ENCODE data around the gene INSC. TPM values are rescaled to one million over a fixed set of nuclear protein-coding genes. Genes with fewer than 3 reads are reported as not detected.

Gene INSC
- total RNA-seq, 1 donor from 2014 or later = 0.53 TPM

DNA sequence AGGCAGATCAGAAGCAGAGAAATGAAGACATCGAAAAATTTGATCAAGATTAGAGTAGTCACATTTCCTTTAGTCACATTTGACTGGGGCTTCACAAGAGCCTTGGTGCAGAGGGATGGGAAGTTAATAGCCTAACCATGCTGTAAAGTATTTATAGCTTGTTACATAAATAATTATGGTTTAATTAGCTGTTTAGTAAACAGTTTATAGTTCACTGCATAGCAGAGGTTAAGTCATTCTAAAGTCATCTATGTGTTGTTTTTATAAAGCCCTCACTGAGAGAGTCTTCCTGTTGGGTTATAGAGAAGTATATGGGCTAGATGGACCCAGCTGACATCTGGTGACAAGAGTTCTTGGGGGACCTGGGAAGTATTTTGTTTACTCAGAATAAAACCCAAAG is 47.1 kb downstream of the INSC start:
- no peak for DNase-seq (ENCODE audit: low read depth)
- TF ChIP-seq, protein P1, sequence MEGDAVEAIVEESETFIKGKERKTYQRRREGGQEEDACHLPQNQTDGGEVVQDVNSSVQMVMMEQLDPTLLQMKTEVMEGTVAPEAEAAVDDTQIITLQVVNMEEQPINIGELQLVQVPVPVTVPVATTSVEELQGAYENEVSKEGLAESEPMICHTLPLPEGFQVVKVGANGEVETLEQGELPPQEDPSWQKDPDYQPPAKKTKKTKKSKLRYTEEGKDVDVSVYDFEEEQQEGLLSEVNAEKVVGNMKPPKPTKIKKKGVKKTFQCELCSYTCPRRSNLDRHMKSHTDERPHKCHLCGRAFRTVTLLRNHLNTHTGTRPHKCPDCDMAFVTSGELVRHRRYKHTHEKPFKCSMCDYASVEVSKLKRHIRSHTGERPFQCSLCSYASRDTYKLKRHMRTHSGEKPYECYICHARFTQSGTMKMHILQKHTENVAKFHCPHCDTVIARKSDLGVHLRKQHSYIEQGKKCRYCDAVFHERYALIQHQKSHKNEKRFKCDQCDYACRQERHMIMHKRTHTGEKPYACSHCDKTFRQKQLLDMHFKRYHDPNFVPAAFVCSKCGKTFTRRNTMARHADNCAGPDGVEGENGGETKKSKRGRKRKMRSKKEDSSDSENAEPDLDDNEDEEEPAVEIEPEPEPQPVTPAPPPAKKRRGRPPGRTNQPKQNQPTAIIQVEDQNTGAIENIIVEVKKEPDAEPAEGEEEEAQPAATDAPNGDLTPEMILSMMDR (IDR thresholded peaks at IDR 0.05; ENCODE audit: insufficient read depth, low read length, severe bottlenecking) = no peak
- H3K4me3 ChIP-seq (ENCODE audit: low read depth, low read length) = no peak overlapping the region
- H3K27me3 ChIP-seq (ENCODE audit: control insufficient read depth, insufficient read depth, low read length) = no peaks in the 10 kb centered on the region
- FAIRE-seq = no peak
- no peaks in the 10 kb centered on the region for H3K36me3 ChIP-seq (ENCODE audit: control insufficient read depth, insufficient read depth, low read length)

DNA sequence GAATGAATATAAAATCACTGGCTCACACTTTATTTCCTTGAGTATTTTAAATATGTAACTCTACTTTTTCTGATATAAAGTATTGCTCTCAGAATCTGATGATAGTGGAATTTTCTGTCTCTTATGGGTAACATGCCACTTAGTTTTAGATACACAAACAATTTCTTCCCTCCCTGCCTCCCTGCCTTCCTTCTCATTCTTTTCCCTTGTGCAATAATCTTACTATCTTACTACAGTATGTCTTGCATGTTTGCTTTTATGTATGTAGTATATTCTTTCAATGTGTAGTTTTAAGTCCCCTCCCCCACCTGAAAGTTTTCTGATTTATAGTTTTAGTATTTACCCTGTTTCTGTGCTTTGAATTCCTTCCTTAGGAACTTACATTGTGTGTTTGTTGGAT is 48.4 kb downstream of the INSC start:
- Histone ChIP-seq H3K27me3 (ENCODE audit: control insufficient read depth, insufficient read depth, low read length) (no peaks in the 10 kb centered on the region), H3K36me3 (ENCODE audit: control insufficient read depth, insufficient read depth, low read length) (no peaks in the 10 kb centered on the region), H3K4me3 (ENCODE audit: low read depth, low read length) (no peak overlapping the region)
- TF ChIP-seq, protein P1 (IDR thresholded peaks at IDR 0.05; ENCODE audit: insufficient read depth, low read length, severe bottlenecking) = no peak
- FAIRE-seq (no peak), DNase-seq (ENCODE audit: low read depth) (no peak)

DNA sequence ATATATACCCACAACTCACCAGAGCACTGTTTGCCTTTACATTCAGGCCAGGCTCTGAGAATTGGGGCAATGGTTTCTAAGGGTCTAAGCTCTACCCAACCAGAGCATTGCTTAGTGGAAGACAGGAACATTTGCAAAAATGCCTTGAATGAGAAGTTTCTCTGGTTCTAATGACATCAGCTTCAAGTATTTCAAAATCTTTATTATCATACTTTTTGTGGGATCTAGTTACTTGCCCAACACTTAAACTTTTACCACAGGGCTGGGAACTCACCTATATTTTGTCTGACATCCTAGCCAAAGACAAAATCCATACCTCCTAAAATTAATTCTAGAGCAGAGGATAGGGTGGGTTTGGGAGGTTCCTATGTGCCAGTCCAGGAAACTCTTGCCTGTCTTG is 51.5 kb downstream of the INSC start:
- Histone ChIP-seq H3K4me3 (ENCODE audit: low read depth, low read length) (no peak overlapping the region), H3K27me3 (ENCODE audit: control insufficient read depth, insufficient read depth, low read length) (no peaks in the 10 kb centered on the region), H3K36me3 (ENCODE audit: control insufficient read depth, insufficient read depth, low read length) (no peaks in the 10 kb centered on the region)
- FAIRE-seq (no peak), DNase-seq (ENCODE audit: low read depth) (no peak)
- TF ChIP-seq, protein P1 (IDR thresholded peaks at IDR 0.05; ENCODE audit: insufficient read depth, low read length, severe bottlenecking) = no peak

DNA sequence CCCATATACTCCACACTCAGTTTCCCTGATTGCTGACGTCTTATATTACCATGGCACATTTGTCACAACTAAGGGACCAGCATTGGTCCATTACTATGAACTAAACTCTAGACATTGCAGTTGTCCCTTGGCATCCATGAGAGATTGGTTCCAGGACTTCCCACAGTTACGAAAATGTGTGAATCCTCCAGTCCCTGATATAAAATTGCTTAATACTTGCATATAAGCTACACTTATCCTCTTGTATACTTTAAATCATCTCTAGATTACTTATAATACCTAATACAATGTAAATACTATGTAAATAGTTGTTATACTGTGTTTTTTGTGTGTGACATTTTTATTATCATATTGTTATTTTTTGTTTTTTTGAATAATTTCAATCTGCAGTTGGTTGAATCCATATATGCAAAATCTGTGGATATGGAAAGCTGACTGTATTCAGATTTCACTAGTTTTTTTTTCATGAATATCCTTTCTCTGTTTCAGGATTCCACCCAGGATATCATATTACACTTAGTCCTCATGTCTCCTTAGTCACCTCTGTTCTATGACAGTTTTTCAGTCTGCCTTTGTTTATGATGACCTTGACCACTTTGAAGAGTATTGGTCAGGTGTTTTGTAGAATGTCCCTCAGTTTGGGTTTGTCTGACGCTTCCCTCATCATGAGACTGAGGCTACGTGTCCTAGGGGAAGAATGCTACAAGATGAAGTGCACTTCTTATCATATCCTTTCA is 55.3 kb downstream of the INSC start:
- TF ChIP-seq, protein P1 (IDR thresholded peaks at IDR 0.05; ENCODE audit: insufficient read depth, low read length, severe bottlenecking) = no peak
- H3K4me3 ChIP-seq (ENCODE audit: low read depth, low read length) = no peak overlapping the region
- H3K27me3 ChIP-seq (ENCODE audit: control insufficient read depth, insufficient read depth, low read length) = no peaks in the 10 kb centered on the region
- DNase-seq (ENCODE audit: low read depth) = peak; percentile 49
- no peak for FAIRE-seq
- no peaks in the 10 kb centered on the region for H3K36me3 ChIP-seq (ENCODE audit: control insufficient read depth, insufficient read depth, low read length)

DNA sequence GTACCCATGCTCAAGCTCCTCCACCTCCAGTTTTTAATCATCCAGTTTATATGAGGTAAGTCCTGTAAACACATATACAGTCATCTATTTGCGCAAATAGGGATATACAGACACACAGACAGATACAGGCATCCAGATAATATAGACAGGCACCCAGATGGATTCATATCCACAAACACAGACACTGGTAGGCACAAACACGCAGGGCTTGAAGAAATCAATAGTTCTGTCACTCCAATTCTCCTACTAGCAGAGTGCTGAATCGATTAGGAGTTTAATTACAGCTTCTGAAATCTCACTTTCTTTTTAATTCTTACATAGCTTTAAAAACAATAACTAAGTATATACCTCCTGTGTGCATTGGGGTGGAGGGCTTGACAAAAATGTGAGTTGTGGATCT is 56.0 kb downstream of the INSC start:
- TF ChIP-seq, protein P1 (IDR thresholded peaks at IDR 0.05; ENCODE audit: insufficient read depth, low read length, severe bottlenecking) = no peak
- peak; percentile 43 for DNase-seq (ENCODE audit: low read depth)
- Histone ChIP-seq H3K36me3 (ENCODE audit: control insufficient read depth, insufficient read depth, low read length) (no peaks in the 10 kb centered on the region), H3K27me3 (ENCODE audit: control insufficient read depth, insufficient read depth, low read length) (no peaks in the 10 kb centered on the region), H3K4me3 (ENCODE audit: low read depth, low read length) (no peak overlapping the region)
- no peak for FAIRE-seq

DNA sequence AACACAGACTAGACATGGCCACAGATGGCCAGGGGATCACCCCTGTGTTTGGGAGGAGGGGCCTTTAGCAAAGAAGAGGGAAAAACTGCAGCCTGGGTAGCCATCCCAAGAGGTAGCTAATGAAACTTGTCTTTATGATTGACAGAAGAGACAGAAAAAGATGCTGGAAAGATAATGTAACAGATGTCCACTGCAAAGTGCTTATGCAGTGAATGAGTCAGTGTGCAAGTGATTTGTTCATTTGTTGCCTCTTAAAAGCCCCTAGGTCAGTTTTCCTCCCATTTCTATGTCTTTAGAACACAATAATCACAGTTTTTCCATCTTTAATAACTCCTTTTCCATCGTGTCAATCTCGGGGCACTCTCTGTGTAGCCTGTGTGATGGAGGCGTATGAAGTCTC is 57.2 kb downstream of the INSC start:
- H3K36me3 ChIP-seq (ENCODE audit: control insufficient read depth, insufficient read depth, low read length) = no peaks in the 10 kb centered on the region
- FAIRE-seq (no peak), DNase-seq (ENCODE audit: low read depth) (no peak)
- no peaks in the 10 kb centered on the region for H3K27me3 ChIP-seq (ENCODE audit: control insufficient read depth, insufficient read depth, low read length)
- TF ChIP-seq, protein P1 (IDR thresholded peaks at IDR 0.05; ENCODE audit: insufficient read depth, low read length, severe bottlenecking) = no peak
- no peak overlapping the region for H3K4me3 ChIP-seq (ENCODE audit: low read depth, low read length)
